ENCODE results near the gene ZNF860. TPM values are rescaled to one million over a fixed set of nuclear protein-coding genes. Genes with fewer than 3 reads are reported as not detected.

The ZNF860 gene
- polyA plus RNA-seq (2012; ENCODE audit: insufficient read length, low read depth): not detected

GRCh38 chr3:31981206-31982181 is at the start of gene ZNF860, which contains the start of gene OSBPL10:
ZNF860 (plus strand) TSS chr3:31981750; CDS start chr3:31989080, 7,330 bp downstream.
OSBPL10 (minus strand) TSS chr3:31981262; CDS start chr3:31981179, 83 bp downstream.
- TF ChIP-seq REST (IDR thresholded peaks at IDR 0.05; ENCODE audit: insufficient read depth in 1 of 2, low read depth in 2 of 2, low read length in 2 of 2) (no peak), FOXP2 (optimal IDR thresholded peaks at IDR 0.05; ENCODE audit: borderline replicate concordance, extremely low read depth, extremely low read length, insufficient read depth) (no peak), SIN3A (IDR thresholded peaks at IDR 0.05; ENCODE audit: borderline replicate concordance, insufficient read depth, low read length) (no peak), POLR2AphosphoS5 (IDR thresholded peaks at IDR 0.05; ENCODE audit: low read depth, low read length) (peak; percentile 68), TAF1 (IDR thresholded peaks at IDR 0.05; ENCODE audit: borderline replicate concordance, insufficient read depth, low read length) (no peak; the same call in 1 of the 2 replicates)

GRCh38 chr3:31932990-31933389 is 48.6 kb upstream of the ZNF860 start:
- TF ChIP-seq SIN3A (IDR thresholded peaks at IDR 0.05; ENCODE audit: borderline replicate concordance, insufficient read depth, low read length) (no peak), TAF1 (IDR thresholded peaks at IDR 0.05; ENCODE audit: borderline replicate concordance, insufficient read depth, low read length) (no peak), FOXP2 (optimal IDR thresholded peaks at IDR 0.05; ENCODE audit: borderline replicate concordance, extremely low read depth, extremely low read length, insufficient read depth) (no peak), POLR2AphosphoS5 (IDR thresholded peaks at IDR 0.05; ENCODE audit: low read depth, low read length) (no peak), REST (IDR thresholded peaks at IDR 0.05; ENCODE audit: insufficient read depth in 1 of 2, low read depth in 2 of 2, low read length in 2 of 2) (no peak)

GRCh38 chr3:31934018-31934417 is 47.5 kb upstream of the ZNF860 start:
- no peak for TF ChIP-seq REST (IDR thresholded peaks at IDR 0.05; ENCODE audit: insufficient read depth in 1 of 2, low read depth in 2 of 2, low read length in 2 of 2)
- TF ChIP-seq POLR2AphosphoS5 (IDR thresholded peaks at IDR 0.05; ENCODE audit: low read depth, low read length): no peak
- TF ChIP-seq SIN3A (IDR thresholded peaks at IDR 0.05; ENCODE audit: borderline replicate concordance, insufficient read depth, low read length): no peak
- TF ChIP-seq TAF1 (IDR thresholded peaks at IDR 0.05; ENCODE audit: borderline replicate concordance, insufficient read depth, low read length): no peak
- TF ChIP-seq FOXP2 (optimal IDR thresholded peaks at IDR 0.05; ENCODE audit: borderline replicate concordance, extremely low read depth, extremely low read length, insufficient read depth): no peak

GRCh38 chr3:31934866-31935265 is 46.7 kb upstream of the ZNF860 start:
- TF ChIP-seq FOXP2 (optimal IDR thresholded peaks at IDR 0.05; ENCODE audit: borderline replicate concordance, extremely low read depth, extremely low read length, insufficient read depth) (no peak), REST (IDR thresholded peaks at IDR 0.05; ENCODE audit: insufficient read depth in 1 of 2, low read depth in 2 of 2, low read length in 2 of 2) (no peak), TAF1 (IDR thresholded peaks at IDR 0.05; ENCODE audit: borderline replicate concordance, insufficient read depth, low read length) (no peak), POLR2AphosphoS5 (IDR thresholded peaks at IDR 0.05; ENCODE audit: low read depth, low read length) (no peak), SIN3A (IDR thresholded peaks at IDR 0.05; ENCODE audit: borderline replicate concordance, insufficient read depth, low read length) (no peak)

Data from PFSK-1 (cell line).